H1 (cell line): Measurements from ENCODE around the gene SMIM7. TPM values are rescaled to one million over a fixed set of nuclear protein-coding genes. Genes with fewer than 3 reads are reported as not detected.

Experiments
- CTCF ChIA-PET: fragments of 300-600 bp; sonication (Branson Sonifier 250); formaldehyde crosslinking; loops from one replicate; lab custom pipeline; 2021; ENCODE audit not compliant: partially characterized antibody; lab: Charles Lee
- POLR2A ChIA-PET: fragments of 300-600 bp; sonication (Branson Sonifier 250); formaldehyde crosslinking; loops from one replicate; lab custom pipeline; 2021; ENCODE audit warnings: inconsistent platforms; ENCODE audit not compliant: partially characterized antibody; lab: Charles Lee
- DNase-seq, 2 experiments: peaks; one replicate each; pipeline versions ENCODE4 v3.0.0 to v3.0.0-alpha.2; 2010 to 2022; ENCODE audit warnings: low spot score in 2 of 2, low read depth in 1 of 2, mixed read lengths in 1 of 2
- FAIRE-seq: peaks from 2 replicates; lab custom pipeline; 2011; peaks lifted over from hg19 to GRCh38; lab: Jason Lieb, UNC
- H2AFZ ChIP-seq: 2 replicates; pipeline ENCODE4 v1.8.1; 2012; ENCODE audit warnings: low read length, inconsistent platforms
- H2AK5ac ChIP-seq: 2 replicates; pipeline ENCODE4 v1.6.1; 2013; ENCODE audit warnings: low read depth, low read length
- H2BK120ac ChIP-seq: replicated peaks from 2 replicates; pipeline ENCODE3; 2013; ENCODE audit warnings: low read depth, low read length, inconsistent platforms
- H2BK12ac ChIP-seq: 2 replicates; pipeline ENCODE4 v1.6.1; 2013; ENCODE audit warnings: low read depth, low read length
- H2BK15ac ChIP-seq: 2 replicates; pipeline ENCODE4 v1.6.1; 2013; ENCODE audit warnings: low read length
- H2BK20ac ChIP-seq: 2 replicates; pipeline ENCODE4 v1.6.1; 2013; ENCODE audit warnings: low read length
- H2BK5ac ChIP-seq: 2 replicates; pipeline ENCODE4 v1.6.1; 2013; ENCODE audit warnings: low read depth, low read length
- H3K14ac ChIP-seq: 2 replicates; pipeline ENCODE4 v1.6.1; 2013; ENCODE audit warnings: inconsistent platforms; ENCODE audit not compliant: insufficient read length
- H3K18ac ChIP-seq: 2 replicates; pipeline ENCODE4 v1.6.1; 2013; ENCODE audit warnings: low read length; ENCODE audit errors: extremely low read depth
- H3K23ac ChIP-seq: 2 replicates; pipeline ENCODE4 v1.6.1; 2013; ENCODE audit warnings: inconsistent platforms; ENCODE audit not compliant: insufficient read length
- H3K23me2 ChIP-seq: 2 replicates; pipeline ENCODE4 v1.6.1; 2013; ENCODE audit warnings: low read depth, low read length
- H3K27ac ChIP-seq: 2 replicates; pipeline ENCODE4 v1.6.1; 2011; ENCODE audit warnings: low read depth, low read length, inconsistent platforms
- H3K27me3 ChIP-seq, 4 experiments: replicated peaks in 1 of 4; 1 replicate in 1 of 4; 2 replicates in 3 of 4; pipeline versions ENCODE4 v1.6.1 to v1.8.1; 2011 to 2013; ENCODE audit warnings: low read length in 3 of 4, mild to moderate bottlenecking in 3 of 4, inconsistent platforms in 2 of 4, mixed read lengths in 2 of 4, moderate library complexity in 1 of 4; ENCODE audit not compliant: control insufficient read depth in 3 of 4, insufficient read depth in 3 of 4; ENCODE audit errors: extremely low read depth in 1 of 4
- H3K36me3 ChIP-seq, 4 experiments: 2 replicates each; pipeline versions ENCODE4 v1.6.1 to v1.8.1; 2011 to 2013; ENCODE audit warnings: mild to moderate bottlenecking in 4 of 4, low read length in 3 of 4, moderate library complexity in 2 of 4, control low read depth in 1 of 4, inconsistent platforms in 1 of 4; ENCODE audit not compliant: insufficient read depth in 4 of 4, control insufficient read depth in 2 of 4
- H3K4ac ChIP-seq: replicated peaks from 2 replicates; pipeline ENCODE3; 2013; ENCODE audit warnings: low read length, low read depth, mixed read lengths, inconsistent platforms; ENCODE audit not compliant: insufficient read length
- H3K4me1 ChIP-seq, 4 experiments: replicated peaks in 1 of 4; 1 replicate in 1 of 4; 2 replicates in 3 of 4; pipeline versions ENCODE4 v1.6.1 to v1.8.1; 2011 to 2013; ENCODE audit warnings: low read length in 3 of 4, inconsistent platforms in 2 of 4, mixed read lengths in 1 of 4; ENCODE audit not compliant: insufficient read depth in 4 of 4, control insufficient read depth in 3 of 4
- H3K4me2 ChIP-seq, 2 experiments: 2 replicates each; pipeline versions ENCODE4 v1.6.1 to v1.8.1; 2011 to 2013; ENCODE audit warnings: low read depth in 2 of 2, low read length in 2 of 2, control low read depth in 1 of 2, inconsistent platforms in 1 of 2, mild to moderate bottlenecking in 1 of 2; ENCODE audit not compliant: insufficient read depth in 1 of 2
- H3K4me3 ChIP-seq, 4 experiments: fragments of 200-600, 300-600 bp in 1 of 4; sonication (generic), shearing (Covaris generic), sonication (Bioruptor Twin) in 1 of 4; 2 replicates each; pipeline versions ENCODE4 v1.5.1 to v1.8.1; 2011 to 2016; ENCODE audit warnings: low read length in 4 of 4, low read depth in 3 of 4, control low read depth in 2 of 4, inconsistent platforms in 2 of 4, mild to moderate bottlenecking in 2 of 4, mixed read lengths in 1 of 4, moderate library complexity in 1 of 4; ENCODE audit not compliant: insufficient read depth in 2 of 4; ENCODE audit errors: extremely low read depth in 1 of 4
- H3K56ac ChIP-seq: replicated peaks from 2 replicates; pipeline ENCODE3; 2013; ENCODE audit warnings: low read depth, mild to moderate bottlenecking, mixed read lengths, low read length, inconsistent platforms; ENCODE audit not compliant: insufficient read length
- H3K79me1 ChIP-seq: 2 replicates; pipeline ENCODE4 v1.6.1; 2013; ENCODE audit warnings: low read depth, low read length, control low read depth
- H3K79me2 ChIP-seq, 2 experiments: 2 replicates each; pipeline versions ENCODE4 v1.6.1 to v1.8.1; 2012 to 2013; ENCODE audit warnings: low read length in 2 of 2, mild to moderate bottlenecking in 2 of 2, inconsistent platforms in 1 of 2; ENCODE audit not compliant: insufficient read depth in 2 of 2, control insufficient read depth in 1 of 2
- H3K9ac ChIP-seq, 4 experiments: replicated peaks in 1 of 4; 1 replicate in 1 of 4; 2 replicates in 3 of 4; pipeline versions ENCODE4 v1.6.1 to v1.8.1; 2011 to 2013; ENCODE audit warnings: low read depth in 3 of 4, low read length in 3 of 4, control low read depth in 2 of 4, mild to moderate bottlenecking in 2 of 4, moderate library complexity in 2 of 4, inconsistent platforms in 1 of 4; ENCODE audit errors: extremely low read depth in 1 of 4
- H3K9me3 ChIP-seq, 2 experiments: 2 replicates each; pipeline versions ENCODE4 v1.6.1 to v1.8.1; 2012 to 2013; ENCODE audit warnings: mild to moderate bottlenecking in 2 of 2, moderate library complexity in 2 of 2, control low read depth in 1 of 2, inconsistent platforms in 1 of 2, low read depth in 1 of 2, low read length in 1 of 2, mixed read lengths in 1 of 2; ENCODE audit not compliant: insufficient read depth in 2 of 2
- H4K20me1 ChIP-seq, 2 experiments: replicated peaks in 1 of 2; 2 replicates each; pipeline versions ENCODE3 to v1.8.1; 2011 to 2013; ENCODE audit warnings: inconsistent platforms in 2 of 2, low read length in 2 of 2, mild to moderate bottlenecking in 1 of 2; ENCODE audit not compliant: insufficient read depth in 2 of 2, control insufficient read depth in 1 of 2
- H4K5ac ChIP-seq: 2 replicates; pipeline ENCODE4 v1.6.1; 2013; ENCODE audit warnings: low read length, low read depth, mixed read lengths, inconsistent platforms; ENCODE audit not compliant: insufficient read length
- H4K8ac ChIP-seq: 2 replicates; pipeline ENCODE4 v1.8.0; 2013; ENCODE audit warnings: mild to moderate bottlenecking, moderate library complexity, low read length, inconsistent platforms; ENCODE audit not compliant: insufficient read depth; ENCODE audit errors: extremely low read depth
- H4K91ac ChIP-seq: replicated peaks from 2 replicates; pipeline ENCODE3; 2013; ENCODE audit warnings: low read length, mixed read lengths, inconsistent platforms; ENCODE audit not compliant: insufficient read length
- CBX8 ChIP-seq: fragments of 300-800, 300-1000 bp; sonication (generic); IDR thresholded peaks from 2 replicates; pipeline ENCODE4 v1.7.1; 2016; ENCODE audit warnings: low read depth, low read length, borderline replicate concordance
- CEBPB ChIP-seq: IDR thresholded peaks from 2 replicates; pipeline ENCODE4 v1.6.1; 2012; ENCODE audit warnings: low read depth, low read length
- CTBP2 ChIP-seq: IDR thresholded peaks from 2 replicates; pipeline ENCODE4 v1.7.0; 2011; ENCODE audit warnings: borderline replicate concordance, mild to moderate bottlenecking, moderate library complexity, mixed read lengths, low read length; ENCODE audit not compliant: insufficient read depth, insufficient read length
- EZH2 ChIP-seq: fragments of 200-600 bp; sonication (generic); IDR thresholded peaks from 2 replicates; pipeline ENCODE4 v1.7.1; 2012; ENCODE audit warnings: low read depth, mild to moderate bottlenecking, moderate library complexity, low read length, inconsistent platforms; ENCODE audit not compliant: severe bottlenecking
- JUND ChIP-seq: IDR thresholded peaks from 2 replicates; pipeline ENCODE4 v1.6.1; 2011; ENCODE audit warnings: mild to moderate bottlenecking, improper control_type of control experiment, low read length
- MAFK ChIP-seq: IDR thresholded peaks from 2 replicates; pipeline ENCODE4 v1.6.1; 2012; ENCODE audit warnings: low read depth, mild to moderate bottlenecking, improper control_type of control experiment, low read length
- POLR2AphosphoS5 ChIP-seq: IDR thresholded peaks from 2 replicates; pipeline ENCODE4 v1.6.1; 2011; ENCODE audit warnings: low read depth, low read length
- RFX5 ChIP-seq: IDR thresholded peaks from 2 replicates; pipeline ENCODE4 v1.6.1; 2011; ENCODE audit warnings: low read depth, low read length, improper control_type of control experiment, borderline replicate concordance
- SP4 ChIP-seq: IDR thresholded peaks from 2 replicates; pipeline ENCODE4 v1.6.1; 2012; ENCODE audit warnings: low read length, inconsistent platforms
- WGBS, 2 experiments: shearing (Covaris generic) in 1 of 2; methylation state at CpG; one replicate each; pipeline versions ENCODE4 v1.1.6 to v1.1.7; 2013 to 2015; ENCODE audit warnings: low lambda C conversion rate in 2 of 2, mixed read lengths in 2 of 2, inconsistent platforms in 1 of 2, low coverage in 1 of 2, missing lambda C conversion rate in 1 of 2; ENCODE audit not compliant: insufficient replicate concordance in 2 of 2, insufficient coverage in 1 of 2, insufficient read length in 1 of 2; ENCODE audit errors: extremely low coverage in 1 of 2, missing lambda C conversion rate in 1 of 2; 5-methylcytosine and 5-hydroxymethylcytosine counted together
- polyA plus RNA-seq, 7 experiments: library from polyadenylated mRNA; depleted of rRNA in 3 of 7; stranded (reverse) in 5 of 7; unstranded in 2 of 7; fragments of >200 nt in 5 of 7; fragments of 200-250 nt in 2 of 7; gene quantifications; 1 replicate in 5 of 7; 2 replicates in 1 of 7; 4 replicates in 1 of 7; pipeline versions ENCODE4 v1.2.1 to v1.2.3, GENCODE V29; 2011 to 2013; ENCODE audit warnings: missing spikeins in 2 of 7, mixed read lengths in 2 of 7
- total RNA-seq: library from RNA; stranded (reverse); fragmentation: NEBNext Ultra II Directional; extraction: Animal tissue kit (Norgen Biotek cat#: 25700); gene quantifications from 2 replicates; pipeline ENCODE4 v1.2.1, GENCODE V29; 2021
- TF ChIP-seq, protein P1 (sequence below): IDR thresholded peaks from 2 replicates; pipeline ENCODE4 v1.6.1; 2011; ENCODE audit warnings: low read length, improper control_type of control experiment

Gene SMIM7
- total and polyA plus RNA-seq, 2 of the 8 experiments (the other 6 are each of a cell fraction or from before 2014, with no cell fraction given) = 55.5 to 67.5 TPM

- no peaks in the 10 kb centered on the region for H3K27me3 ChIP-seq
- peak overlapping the region; percentile 53 to 99 (median 82) for H3K4me3 ChIP-seq
- no peak overlapping the region for H2BK120ac ChIP-seq
- H3K27ac ChIP-seq = no peak overlapping the region
- CTCF ChIA-PET = interaction anchor here (0.6 kb wide), 1 partner anchor 1569 kb away, joined by 3 read pairs; no protein-coding TSS in a partner anchor
- H2BK15ac ChIP-seq = no peak overlapping the region
- POLR2A ChIA-PET = interaction anchor here (0.9 to 4.4 kb wide), 12 partner anchors 10 to 184 kb away, joined by 3 to 27 read pairs (median 4); partner anchors contain the start of genes SLC35E1 and TMEM38A
- H3K56ac ChIP-seq = no peak overlapping the region
- no peak for DNase-seq
- H2BK5ac ChIP-seq = no peak overlapping the region
- no peak overlapping the region for H2AK5ac ChIP-seq
- peaks cover 14 to 48% of the 10 kb centered on the region in 2 experiments for H3K79me2 ChIP-seq
- no peaks in the 10 kb centered on the region for H3K9me3 ChIP-seq
- WGBS, 2 experiments = 0% methylated on average over 2 of the region's 38 CpGs; no CpG with 5 or more reads in 1 of the 2 experiments
- no peak overlapping the region for H2AFZ ChIP-seq
- peaks cover 13% of the 10 kb centered on the region for H3K79me1 ChIP-seq
- no peak overlapping the region for H3K18ac ChIP-seq
- no peak overlapping the region for H4K91ac ChIP-seq
- no peak for FAIRE-seq
- no peak overlapping the region for H3K23ac ChIP-seq
- H2BK12ac ChIP-seq = no peak overlapping the region
- H3K9ac ChIP-seq = peak overlapping the region in 2 of 4 experiments; percentile 67 to 74; a peak in 3 of 7 replicates
- no peak for TF ChIP-seq RFX5
- no peak for TF ChIP-seq JUND
- TF ChIP-seq CBX8 = no peak
- no peak for TF ChIP-seq SP4
- TF ChIP-seq POLR2AphosphoS5 = no peak
- TF ChIP-seq EZH2 = no peak
- TF ChIP-seq MAFK = no peak
- TF ChIP-seq, protein P1, sequence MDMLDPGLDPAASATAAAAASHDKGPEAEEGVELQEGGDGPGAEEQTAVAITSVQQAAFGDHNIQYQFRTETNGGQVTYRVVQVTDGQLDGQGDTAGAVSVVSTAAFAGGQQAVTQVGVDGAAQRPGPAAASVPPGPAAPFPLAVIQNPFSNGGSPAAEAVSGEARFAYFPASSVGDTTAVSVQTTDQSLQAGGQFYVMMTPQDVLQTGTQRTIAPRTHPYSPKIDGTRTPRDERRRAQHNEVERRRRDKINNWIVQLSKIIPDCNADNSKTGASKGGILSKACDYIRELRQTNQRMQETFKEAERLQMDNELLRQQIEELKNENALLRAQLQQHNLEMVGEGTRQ = no peak
- no peak for TF ChIP-seq CEBPB
- TF ChIP-seq CTBP2 = no peak
- peak overlapping the region; percentile 76 to 99 for H3K4me2 ChIP-seq
- H4K20me1 ChIP-seq = peaks cover 13 to 29% of the 10 kb centered on the region in 2 experiments
- no peak overlapping the region for H2BK20ac ChIP-seq
- no peak overlapping the region for H3K4ac ChIP-seq
- no peak overlapping the region for H3K14ac ChIP-seq
- H3K23me2 ChIP-seq = peaks cover 10% of the 10 kb centered on the region; the same call in 1 of the 2 replicates
- H3K4me1 ChIP-seq = peaks cover 2 to 10% (median 4%) of the 10 kb centered on the region in 4 experiments; a peak in 6 of 7 replicates
- H4K8ac ChIP-seq = no peak overlapping the region
- H4K5ac ChIP-seq = no peak overlapping the region
- peaks cover 0 to 5% (median under 1%) of the 10 kb centered on the region in 4 experiments; a peak in 5 of 8 replicates for H3K36me3 ChIP-seq
Measured at GRCh38 chr19:16627928-16628182, 32.1 kb downstream of the SMIM7 start.
